Choroid plexus epithelial cell (primary cell): ENCODE results near the gene ZNF367.

Experiments
- DNase-seq: peaks from one replicate; pipeline ENCODE4 v3.0.0-alpha.2; 2010; ENCODE audit warnings: low read depth
- H3K4me3 ChIP-seq: 2 replicates; pipeline ENCODE4 v1.5.1; 2011; ENCODE audit warnings: low read depth, mild to moderate bottlenecking, control low read depth, low read length, moderate library complexity
- CTCF ChIP-seq: conservative IDR thresholded peaks from 2 replicates; pipeline ENCODE4 v1.5.1; 2011; ENCODE audit warnings: low read depth, mild to moderate bottlenecking, control low read depth, inconsistent platforms, low read length, moderate library complexity

Gene ZNF367

GRCh38 chr9:96418083-96418919 lies at the start of gene ZNF367:
Gene ZNF367, minus strand, starts transcription at chr9:96418370. Its CDS starts 338 bp downstream, at chr9:96418032.
- peak; percentile 99 for DNase-seq
- TF ChIP-seq CTCF, result no peak
- H3K4me3 ChIP-seq, result peak within 1 kb of the TSS; percentile 90

GRCh38 chr9:96467784-96468183 lies 49.6 kb upstream of the ZNF367 start:
- no peak for DNase-seq
- TF ChIP-seq CTCF, result no peak
- H3K4me3 ChIP-seq, result no peak overlapping the region

- no peak for TF ChIP-seq CTCF
These were observed 46.3 kb upstream of the ZNF367 start for GRCh38 chr9:96464426-96464825.

GRCh38 chr9:96462541-96462940 lies 44.4 kb upstream of the ZNF367 start:
- DNase-seq, result no peak

More at GRCh38 chr9:96464426-96464825, 46.3 kb upstream of the ZNF367 start:
- H3K4me3 ChIP-seq, result no peak overlapping the region
- DNase-seq, result no peak

GRCh38 chr9:96461336-96461735 lies 43.2 kb upstream of the ZNF367 start:
- no peak for DNase-seq
- no peak overlapping the region for H3K4me3 ChIP-seq
- TF ChIP-seq CTCF, result no peak

More at GRCh38 chr9:96462541-96462940, 44.4 kb upstream of the ZNF367 start:
- TF ChIP-seq CTCF, result no peak
- H3K4me3 ChIP-seq, result no peak overlapping the region

- DNase-seq, result peak; percentile 59
- TF ChIP-seq CTCF, result no peak
- H3K4me3 ChIP-seq, result no peak overlapping the region
These were observed 42.7 kb upstream of the ZNF367 start for GRCh38 chr9:96460882-96461281.

- no peak overlapping the region for H3K4me3 ChIP-seq
- DNase-seq, result no peak
- no peak for TF ChIP-seq CTCF
These were observed 42.3 kb upstream of the ZNF367 start for GRCh38 chr9:96460470-96460869.
